SIG-M5 treated with dmso at 0.1 percent for 504 hours (cell line): ENCODE results near the gene INHBC.
"Not testable (repeated sequence)": the region's sequence is repeated elsewhere in the genome, so short reads cannot be mapped to it uniquely, and the experiment has no call there.

ENCODE experiments used
- DNase-seq: peaks from one replicate; lab custom pipeline; 2025; ENCODE audit not compliant: unreplicated experiment; lab: John Stamatoyannopoulos, UW

Gene INHBC

GRCh38 chr12:57434517-57435223 is at the start of gene INHBC:
Gene INHBC, plus strand, starts transcription at chr12:57434784. Its CDS starts 103 bp downstream, at chr12:57434887.
- DNase-seq = no peak

GRCh38 chr12:57385586-57385985 is 49.0 kb upstream of the INHBC start:
- DNase-seq = no peak

DNA sequence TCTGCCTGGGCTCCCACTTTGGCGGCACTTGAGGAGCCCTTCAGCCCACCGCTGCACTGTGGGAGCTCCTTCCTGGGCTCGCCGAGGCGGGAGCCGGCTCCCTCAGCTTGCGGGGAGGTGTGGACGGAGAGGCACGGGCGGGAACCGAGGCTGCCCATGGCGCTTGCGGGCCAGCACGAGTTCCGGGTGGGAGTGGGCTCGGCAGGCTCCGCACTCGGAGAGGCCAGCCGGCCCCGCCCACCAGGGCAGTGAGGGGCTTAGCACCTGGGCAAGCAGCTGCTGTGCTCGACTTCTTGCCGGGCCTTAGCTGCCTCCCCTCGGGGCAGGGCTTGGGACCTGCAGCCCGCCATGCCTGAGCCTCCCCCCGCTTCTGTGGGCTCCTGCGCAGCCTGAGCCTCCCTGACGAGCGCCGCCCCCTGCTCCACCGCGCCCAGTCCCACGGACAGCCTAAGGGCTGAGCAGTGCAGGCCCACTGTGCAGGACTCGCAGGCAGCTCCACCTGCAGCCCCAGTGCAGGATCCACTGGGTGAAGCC is 48.3 kb upstream of the INHBC start:
- no peak for DNase-seq

GRCh38 chr12:57388425-57388824 is 46.2 kb upstream of the INHBC start:
- DNase-seq = no peak

DNA sequence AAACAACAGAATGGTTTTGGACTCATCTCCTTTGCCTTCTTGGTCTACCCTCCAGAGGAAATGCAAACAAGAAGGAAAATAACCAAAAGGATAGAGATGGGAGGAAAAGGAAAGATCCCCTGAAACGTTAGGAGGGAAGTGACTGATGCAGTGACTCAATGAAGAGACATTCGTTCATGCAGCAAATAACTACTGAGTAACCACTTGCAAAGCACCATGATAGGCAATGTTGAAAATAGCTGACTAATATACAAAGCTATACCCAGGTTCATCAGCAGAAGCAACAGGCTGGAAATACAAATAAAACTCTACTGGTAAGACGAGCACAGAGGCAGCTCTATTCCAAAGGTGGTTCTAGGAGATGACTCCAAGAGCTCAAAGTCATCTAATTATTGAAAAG is 45.6 kb upstream of the INHBC start:
- no peak for DNase-seq

GRCh38 chr12:57390174-57390573 is 44.4 kb upstream of the INHBC start:
- DNase-seq = no peak

DNA sequence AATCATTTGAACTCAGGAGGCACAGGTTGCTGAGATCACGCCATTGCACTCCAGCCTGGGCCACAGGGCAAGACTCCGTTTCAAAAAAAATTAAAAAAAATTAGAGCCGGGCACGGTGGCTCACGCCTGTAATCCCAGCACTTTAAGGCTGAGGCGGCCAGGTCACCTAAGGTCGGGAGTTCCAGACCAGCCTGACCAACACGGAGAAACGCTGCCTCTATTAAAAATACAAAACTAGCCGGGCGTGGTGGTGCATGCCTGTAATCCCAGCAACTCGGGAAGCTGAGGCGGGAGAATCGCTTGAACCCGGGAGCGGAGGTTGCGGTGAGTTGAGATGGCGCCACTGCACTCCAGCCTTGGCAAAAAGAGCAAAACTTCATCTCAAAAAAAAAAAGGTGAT is 39.5 kb upstream of the INHBC start:
- DNase-seq = no peak

DNA sequence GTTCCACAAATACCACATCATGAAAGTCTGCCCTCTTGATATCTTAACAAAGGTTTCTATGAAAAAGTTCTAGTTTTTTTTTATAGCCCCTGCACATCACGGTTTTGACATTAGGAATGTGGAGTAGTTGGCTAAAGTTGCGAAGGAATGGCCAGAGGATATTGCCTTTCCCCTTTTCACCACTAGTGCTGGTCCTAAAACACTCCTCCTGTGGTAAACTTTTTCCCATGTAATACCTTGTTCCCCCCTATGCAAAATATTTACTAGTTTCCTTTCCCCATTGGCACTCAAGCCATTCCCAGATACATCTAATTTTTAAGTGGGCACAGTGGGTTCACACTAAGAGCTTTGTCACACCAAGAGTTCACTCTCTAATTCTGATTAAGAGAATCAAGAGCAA is 37.1 kb upstream of the INHBC start:
- no peak for DNase-seq

DNA sequence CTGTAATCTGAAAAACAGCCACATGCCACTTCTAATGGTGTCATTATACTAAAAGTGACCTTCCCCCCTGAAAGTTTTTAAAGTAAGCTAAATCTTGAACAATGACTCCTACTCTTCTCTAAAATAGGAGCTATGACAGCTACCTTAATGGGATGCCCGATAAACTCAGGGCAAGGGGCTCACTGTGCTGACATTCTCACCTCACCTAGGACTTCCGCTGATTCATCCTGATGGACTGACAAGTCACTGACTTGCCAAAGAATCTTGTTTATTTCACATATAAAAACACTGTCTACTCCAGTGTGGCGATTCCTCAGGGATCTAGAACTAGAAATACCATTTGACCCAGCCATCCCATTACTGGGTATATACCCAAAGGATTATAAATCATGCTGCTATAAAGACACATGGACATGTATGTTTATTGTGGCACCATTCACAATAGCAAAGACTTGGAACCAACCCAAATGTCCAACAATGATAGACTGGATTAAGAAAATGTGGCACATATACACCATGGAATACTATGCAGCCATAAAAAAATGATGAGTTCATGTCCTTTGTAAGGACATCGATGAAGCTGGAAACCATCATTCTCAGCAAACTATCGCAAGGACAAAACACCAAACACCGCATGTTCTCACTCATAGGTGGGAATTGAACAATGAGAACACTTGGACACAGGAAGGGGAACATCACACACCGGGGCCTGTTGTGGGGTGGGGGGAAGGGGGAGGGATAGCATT is 34.7 kb upstream of the INHBC start:
- DNase-seq = not testable (repeated sequence)

- DNase-seq = no peak
These were observed 33.4 kb upstream of the INHBC start for GRCh38 chr12:57401165-57401564.

- not testable (repeated sequence) for DNase-seq
These were observed 32.4 kb upstream of the INHBC start for GRCh38 chr12:57402156-57402555.

GRCh38 chr12:57404966-57405640 is 29.5 kb upstream of the INHBC start:
- no peak for DNase-seq

- no peak for DNase-seq
These were observed 24.1 kb upstream of the INHBC start for GRCh38 chr12:57410534-57410933.

DNA sequence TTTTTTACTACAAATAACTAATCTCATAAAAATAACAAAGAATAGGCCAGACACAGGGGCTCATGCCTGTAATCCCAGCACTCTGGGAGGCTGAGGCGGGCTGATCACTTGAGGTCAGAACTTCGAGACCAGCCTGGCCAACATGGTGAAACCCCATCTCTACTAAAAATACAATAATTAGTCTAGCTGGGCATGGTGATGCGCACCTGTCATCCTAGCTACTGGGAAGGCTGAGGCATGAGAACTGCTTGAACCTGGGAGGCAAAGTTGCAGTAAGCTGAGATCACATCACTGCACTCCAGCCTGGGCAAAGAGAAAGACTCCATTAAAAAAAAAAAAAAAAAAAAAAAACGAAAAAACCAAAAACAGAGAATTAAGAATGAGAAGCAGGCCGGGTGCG is 20.4 kb upstream of the INHBC start:
- DNase-seq = not testable (repeated sequence)

GRCh38 chr12:57415088-57415487 is 19.5 kb upstream of the INHBC start:
- DNase-seq = no peak

DNA sequence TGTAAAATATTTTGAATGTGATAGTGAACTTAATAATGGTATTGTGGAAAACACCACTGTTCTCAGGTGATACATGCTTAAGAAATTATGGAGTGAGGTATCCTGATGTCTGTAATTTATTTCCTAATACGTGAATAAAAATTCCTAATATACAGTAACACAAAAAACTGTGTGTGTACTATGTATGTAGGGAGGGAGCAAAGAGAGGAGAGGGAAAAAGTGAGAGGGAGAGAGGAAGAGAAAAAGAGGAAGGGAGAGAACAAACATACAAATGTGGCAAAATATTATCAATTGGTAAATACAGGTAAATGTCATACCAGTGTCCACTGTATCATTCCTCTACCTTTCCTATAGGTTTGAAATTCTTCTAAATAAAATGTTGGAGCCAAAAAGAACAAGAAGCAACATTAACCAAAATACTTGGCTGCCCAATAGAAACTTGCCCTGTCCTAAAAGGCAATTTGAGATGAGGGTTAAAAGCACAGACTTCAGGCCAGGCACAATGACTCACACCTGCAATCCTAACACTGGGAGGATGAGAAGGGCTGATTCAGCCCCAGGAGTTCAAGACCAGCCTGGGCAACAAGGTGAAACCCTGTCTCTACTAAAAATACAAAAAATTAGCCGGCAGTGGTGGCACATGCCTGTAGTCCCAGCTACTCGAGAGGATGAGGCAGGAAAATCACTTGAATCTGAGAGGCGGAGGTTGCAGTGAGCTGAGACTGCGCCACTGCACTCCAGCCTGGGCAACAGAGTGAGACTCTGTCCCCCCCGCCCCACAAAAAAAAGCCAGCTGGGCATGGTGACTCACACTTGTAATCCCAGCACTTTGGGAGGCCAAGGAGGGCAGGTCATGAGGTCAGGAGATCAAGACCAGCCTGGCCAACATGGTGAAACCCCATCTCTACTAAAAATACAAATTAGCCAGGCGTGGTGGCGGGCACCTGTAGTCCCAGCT is 18.3 kb upstream of the INHBC start:
- DNase-seq = no peak

GRCh38 chr12:57418255-57418654 is 16.3 kb upstream of the INHBC start:
- no peak for DNase-seq

- DNase-seq = no peak
These were observed 15.1 kb upstream of the INHBC start for GRCh38 chr12:57419495-57419894.

- no peak for DNase-seq
These were observed 14.1 kb upstream of the INHBC start for GRCh38 chr12:57420482-57420881.

DNA sequence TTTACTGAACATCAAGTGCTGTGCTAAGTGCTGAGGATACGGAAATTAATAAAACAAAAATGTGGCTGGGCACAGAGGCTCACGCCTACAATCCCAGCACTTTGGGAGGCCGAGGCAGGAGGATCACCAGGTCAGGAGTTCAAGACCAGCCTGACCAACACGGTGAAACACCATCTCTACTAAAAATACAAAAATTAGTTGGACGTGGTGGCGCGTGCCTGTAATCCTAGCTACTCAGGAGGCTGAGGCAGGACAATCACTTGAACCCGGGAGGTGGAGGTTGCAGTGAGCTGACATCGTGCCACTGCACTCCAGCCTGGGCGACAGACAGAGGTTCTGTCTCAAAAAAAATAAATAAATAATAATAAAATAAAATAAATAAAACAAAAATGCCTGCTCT is 7.6 kb upstream of the INHBC start:
- DNase-seq = not testable (repeated sequence)

GRCh38 chr12:57428965-57429364 is 5.6 kb upstream of the INHBC start:
- DNase-seq = no peak
